ENCODE results near the gene CCDC57.
"Not testable (repeated sequence)": the region's sequence is repeated elsewhere in the genome, so short reads cannot be mapped to it uniquely, and the experiment has no call there.

CCDC57 gene

GRCh38 chr17:82212331-82213250 lies at the start of gene CCDC57:
Gene CCDC57, minus strand, starts transcription at chr17:82212842. Its CDS starts 10,898 bp downstream, at chr17:82201944.
- peak; percentile 49 for DNase-seq

- DNase-seq, result no peak
Measured at GRCh38 chr17:82262344-82262743, 49.7 kb upstream of the CCDC57 start.

- not testable (repeated sequence) for DNase-seq
Measured at GRCh38 chr17:82259972-82260961, 47.6 kb upstream of the CCDC57 start.

GRCh38 chr17:82258555-82258954 lies 45.9 kb upstream of the CCDC57 start:
- no peak for DNase-seq

GRCh38 chr17:82257473-82257872 lies 44.8 kb upstream of the CCDC57 start:
- DNase-seq, result no peak

- no peak for DNase-seq
Measured at GRCh38 chr17:82256242-82256885, 43.7 kb upstream of the CCDC57 start.

GRCh38 chr17:82255402-82255972 lies 42.8 kb upstream of the CCDC57 start:
- DNase-seq, result no peak

- DNase-seq, result not testable (repeated sequence)
Measured at GRCh38 chr17:82254746-82255145, 42.1 kb upstream of the CCDC57 start.

GRCh38 chr17:82254096-82254495 lies 41.5 kb upstream of the CCDC57 start:
- not testable (repeated sequence) for DNase-seq

- no peak for DNase-seq
Measured at GRCh38 chr17:82253179-82253544, 40.5 kb upstream of the CCDC57 start.

GRCh38 chr17:82252511-82253178 lies 40.0 kb upstream of the CCDC57 start:
- DNase-seq, result no peak

GRCh38 chr17:82250868-82251500 lies 38.3 kb upstream of the CCDC57 start:
- no peak for DNase-seq

GRCh38 chr17:82249896-82250581 lies 37.4 kb upstream of the CCDC57 start:
- DNase-seq, result no peak

- DNase-seq, result no peak
Measured at GRCh38 chr17:82248815-82249674, 36.4 kb upstream of the CCDC57 start.

- DNase-seq, result no peak
Measured at GRCh38 chr17:82247856-82248671, 35.4 kb upstream of the CCDC57 start.

GRCh38 chr17:82247182-82247823 lies 34.7 kb upstream of the CCDC57 start:
- DNase-seq, result no peak

- no peak for DNase-seq
Measured at GRCh38 chr17:82246365-82247181, 33.9 kb upstream of the CCDC57 start.

- DNase-seq, result no peak
Measured at GRCh38 chr17:82246040-82246364, 33.4 kb upstream of the CCDC57 start.

All from GDM1 (cell line).